Right lobe of liver (tissue), 6 donors: Measurements from ENCODE around the gene PRSS27. TPM values are rescaled to one million over a fixed set of nuclear protein-coding genes. Genes with fewer than 3 reads are reported as not detected.
A peak's percentile ranks its signal among the peaks of the same experiment; 100 is the strongest.

Source experiments
- ATAC-seq, 4 donors: fragments of 200-7000 bp; cut with Tn5 transposase; one replicate each; pipeline ENCODE4 v1.9.1; 2020; ENCODE audit warnings: mild to moderate bottlenecking in 4 of 4, moderate library complexity in 4 of 4
- DNase-seq, 3 donors: peaks; one replicate each; pipeline ENCODE4 v3.0.0-alpha.2; 2020
- H3K27ac ChIP-seq, 3 donors: fragments of 200-600 bp; one replicate each; pipeline ENCODE4 v1.8.0; 2022
- H3K27me3 ChIP-seq, 2 donors: fragments of 200-600 bp; one replicate each; pipeline ENCODE4 v1.8.0; 2022
- H3K36me3 ChIP-seq, 4 donors: fragments of 200-600 bp; sonication (generic) in 1 of 4; one replicate each; pipeline versions ENCODE4 v1.5.1 to v1.8.0; 2017 to 2022; ENCODE audit warnings: control low read depth in 1 of 4
- H3K4me1 ChIP-seq, 4 donors: fragments of 200-600 bp; sonication (generic) in 1 of 4; one replicate each; pipeline versions ENCODE4 v1.5.1 to v1.8.0; 2017 to 2022; ENCODE audit warnings: control low read depth in 1 of 4
- H3K4me3 ChIP-seq, 3 donors: fragments of 200-600 bp; one replicate each; pipeline ENCODE4 v1.8.0; 2022
- H3K9me3 ChIP-seq, 4 donors: fragments of 200-600 bp; sonication (generic) in 1 of 4; one replicate each; pipeline versions ENCODE4 v1.5.1 to v1.8.0; 2017 to 2022; ENCODE audit warnings: control low read depth in 1 of 4
- POLR2A ChIP-seq: fragments of 450-650 bp; IDR thresholded peaks from one replicate; pipeline ENCODE4 v1.6.1; 2017; ENCODE audit warnings: antibody characterized with exemption, mild to moderate bottlenecking
- WGBS: methylation state at CpG from one replicate; pipeline ENCODE4 v1.1.6; 2018; ENCODE audit warnings: low coverage, low lambda C conversion rate; ENCODE audit not compliant: insufficient coverage; ENCODE audit errors: missing lambda C conversion rate; 5-methylcytosine and 5-hydroxymethylcytosine counted together
- intact Hi-C, 2 donors: fragments of 100-400 bp; cut with DNase I; formaldehyde crosslinking; loops; one replicate each; pipeline versions ENCODE4 v1.11.2 to v1.14.1; 2022
- total RNA-seq, 6 experiments: library from RNA; depleted of rRNA in 2 of 6; stranded (reverse); fragments of >200 nt in 2 of 6; fragmentation: NEBNext Ultra II Directional in 3 of 6; extraction: Animal tissue kit (Norgen Biotek cat#: 25700) in 3 of 6; gene quantifications; one replicate each; pipeline versions ENCODE4 v1.1.0 to v1.2.4, GENCODE V29; 2016 to 2023
- TF ChIP-seq, protein P1 (sequence below), 4 donors: fragments of 200-600 bp in 3 of 4; fragments of 450-650 bp in 1 of 4; IDR thresholded peaks; one replicate each; pipeline versions ENCODE4 v1.5.1 to v1.8.0; 2016 to 2022; ENCODE audit warnings: antibody characterized with exemption in 4 of 4, mild to moderate bottlenecking in 2 of 4
- donor health status: DM: no; HTN: yes; CAD: no.
- donor health status: DM: no; HTN: no; CAD: no.
- donor health status: DM: no; HTN: no; CAD: no.
- donor health status: DM: no; HTN: yes; CAD: no.
- donor health status: DM: no; HTN: yes; CAD: no.

PRSS27 gene
- total RNA-seq, 6 experiments from 2014 or later, result 0.13 to 0.98 (median 0.49) TPM; not detected in 2

DNA sequence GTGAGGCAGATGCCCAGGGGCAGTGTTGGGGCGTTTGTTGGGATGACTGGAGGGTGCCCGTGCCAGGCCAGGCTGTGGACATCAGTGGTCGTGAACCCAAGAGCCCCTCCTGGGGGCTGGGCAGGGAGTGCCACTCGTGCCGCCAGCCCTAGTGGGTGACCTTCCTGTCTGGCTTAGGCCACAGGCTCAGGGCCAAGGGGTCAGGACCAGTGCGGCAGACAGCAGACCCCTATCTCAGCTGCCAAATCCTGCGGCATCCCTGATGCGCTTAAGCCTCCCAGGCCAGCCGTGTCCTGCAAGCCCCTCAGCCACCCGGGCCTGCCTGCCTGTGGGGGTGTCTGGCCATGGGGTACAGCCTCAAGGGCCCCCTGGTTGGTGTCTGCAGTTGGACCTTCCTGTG, 14.7 kb downstream of the PRSS27 start:
- H3K9me3 ChIP-seq, result no peaks in the 10 kb centered on the region
- intact Hi-C loops, result no loop called here
- ATAC-seq (no peak), DNase-seq (peak in 1 of 3 donors; percentile 13)
- H3K36me3 ChIP-seq, result peaks cover 0 to 33% (median 14%) of the 10 kb centered on the region in 4 donors
- no CpG with 5 or more reads among the region's 10 CpGs for WGBS
- no peaks in the 10 kb centered on the region for H3K27me3 ChIP-seq
- no peak overlapping the region for H3K4me3 ChIP-seq
- H3K27ac ChIP-seq, result no peak overlapping the region
- TF ChIP-seq, protein P1, sequence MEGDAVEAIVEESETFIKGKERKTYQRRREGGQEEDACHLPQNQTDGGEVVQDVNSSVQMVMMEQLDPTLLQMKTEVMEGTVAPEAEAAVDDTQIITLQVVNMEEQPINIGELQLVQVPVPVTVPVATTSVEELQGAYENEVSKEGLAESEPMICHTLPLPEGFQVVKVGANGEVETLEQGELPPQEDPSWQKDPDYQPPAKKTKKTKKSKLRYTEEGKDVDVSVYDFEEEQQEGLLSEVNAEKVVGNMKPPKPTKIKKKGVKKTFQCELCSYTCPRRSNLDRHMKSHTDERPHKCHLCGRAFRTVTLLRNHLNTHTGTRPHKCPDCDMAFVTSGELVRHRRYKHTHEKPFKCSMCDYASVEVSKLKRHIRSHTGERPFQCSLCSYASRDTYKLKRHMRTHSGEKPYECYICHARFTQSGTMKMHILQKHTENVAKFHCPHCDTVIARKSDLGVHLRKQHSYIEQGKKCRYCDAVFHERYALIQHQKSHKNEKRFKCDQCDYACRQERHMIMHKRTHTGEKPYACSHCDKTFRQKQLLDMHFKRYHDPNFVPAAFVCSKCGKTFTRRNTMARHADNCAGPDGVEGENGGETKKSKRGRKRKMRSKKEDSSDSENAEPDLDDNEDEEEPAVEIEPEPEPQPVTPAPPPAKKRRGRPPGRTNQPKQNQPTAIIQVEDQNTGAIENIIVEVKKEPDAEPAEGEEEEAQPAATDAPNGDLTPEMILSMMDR (IDR thresholded peaks at IDR 0.05), result no peak
- TF ChIP-seq POLR2A, result no peak
- H3K4me1 ChIP-seq, result peaks cover 0 to 15% (median 7%) of the 10 kb centered on the region in 4 donors

DNA sequence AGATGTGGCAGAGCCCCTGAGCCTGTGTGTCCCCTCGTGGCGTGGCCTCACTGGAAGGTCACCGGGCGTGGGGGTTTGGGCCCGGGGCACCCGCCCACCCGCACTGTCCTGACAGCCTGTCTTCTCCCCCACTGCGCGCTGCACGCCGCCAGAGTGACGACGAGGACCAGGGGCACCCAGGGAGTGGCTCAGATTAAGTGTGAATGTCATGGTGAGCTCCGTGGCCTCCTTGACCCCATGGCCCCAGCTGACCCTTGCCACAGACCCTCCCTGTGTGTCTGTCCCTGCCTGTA, 15.1 kb downstream of the PRSS27 start:
- WGBS, result no CpG with 5 or more reads among the region's 14 CpGs
- Histone ChIP-seq H3K4me3 (no peak overlapping the region), H3K27me3 (no peaks in the 10 kb centered on the region), H3K9me3 (no peaks in the 10 kb centered on the region), H3K36me3 (peaks cover 0 to 37% (median 15%) of the 10 kb centered on the region in 4 donors), H3K4me1 (peaks cover 0 to 15% (median 7%) of the 10 kb centered on the region in 4 donors), H3K27ac (no peak overlapping the region)
- DNase-seq, result peak in 1 of 3 donors; percentile 13
- intact Hi-C loops, result no loop called here
- TF ChIP-seq, protein P1 (IDR thresholded peaks at IDR 0.05), result no peak
- no peak for TF ChIP-seq POLR2A
- no peak for ATAC-seq

- peaks cover 0 to 43% (median 15%) of the 10 kb centered on the region in 4 donors for H3K36me3 ChIP-seq
- no peaks in the 10 kb centered on the region for H3K27me3 ChIP-seq
- H3K9me3 ChIP-seq, result no peaks in the 10 kb centered on the region
- ATAC-seq, result no peak
- H3K4me3 ChIP-seq, result no peak overlapping the region
- WGBS, result 100% methylated on average over 4 of the region's 33 CpGs
- peaks cover 0 to 15% (median 7%) of the 10 kb centered on the region in 4 donors for H3K4me1 ChIP-seq
- peak in 1 of 3 donors; percentile 15 for DNase-seq
- intact Hi-C loops, result no loop called here
- H3K27ac ChIP-seq, result no peak overlapping the region
- no peak for TF ChIP-seq POLR2A
- TF ChIP-seq, protein P1 (IDR thresholded peaks at IDR 0.05), result no peak
Observed at GRCh38 chr16:2704166-2704982, 15.7 kb downstream of the PRSS27 start.

DNA sequence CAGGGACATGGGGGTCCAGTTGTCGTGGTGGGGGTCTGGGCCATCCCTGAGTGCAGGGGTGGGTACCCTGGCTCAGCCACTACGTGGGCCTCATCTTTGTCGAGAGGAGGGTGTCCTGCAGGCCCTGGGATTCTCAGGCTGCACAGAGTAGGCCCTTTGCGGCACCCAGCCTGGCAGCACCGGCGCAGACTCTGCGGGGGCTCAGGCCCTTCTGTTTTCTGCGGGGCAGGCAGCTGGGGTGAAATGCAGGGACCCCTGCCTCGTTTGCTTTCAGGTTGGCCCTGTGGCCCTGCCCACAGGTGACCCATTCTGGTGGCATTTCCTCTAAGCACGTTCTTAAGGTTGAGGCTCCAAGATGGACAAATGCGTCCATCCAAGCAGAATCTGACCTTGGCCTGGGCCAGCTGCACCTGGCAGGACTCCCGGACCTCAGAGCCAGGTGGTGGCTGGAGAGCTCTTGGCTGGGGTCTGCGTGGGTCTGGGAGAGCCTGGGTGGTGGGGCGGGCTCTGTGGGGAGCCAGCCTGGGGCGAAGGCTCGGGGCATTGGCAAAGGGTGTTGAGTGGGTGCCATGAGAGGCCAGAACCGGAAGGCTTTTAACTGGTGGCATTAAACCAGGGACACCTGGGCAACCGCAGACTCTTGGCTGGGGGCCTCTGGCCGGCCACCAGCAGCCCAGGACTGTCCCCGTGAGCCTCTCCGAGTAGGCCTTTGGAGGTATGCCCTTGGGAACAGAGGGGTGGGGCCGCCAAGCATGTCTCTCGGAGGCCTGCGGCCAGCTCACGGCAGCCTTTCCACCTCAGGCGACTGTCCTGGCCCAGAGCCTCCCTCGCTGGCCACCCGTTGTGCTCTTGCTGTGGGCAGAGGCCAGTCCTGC, 16.9 kb downstream of the PRSS27 start:
- Histone ChIP-seq H3K4me1 (peaks cover 0 to 15% (median 7%) of the 10 kb centered on the region in 4 donors), H3K27ac (no peak overlapping the region), H3K4me3 (no peak overlapping the region), H3K27me3 (no peaks in the 10 kb centered on the region), H3K36me3 (peaks cover 0 to 41% (median 14%) of the 10 kb centered on the region in 4 donors), H3K9me3 (no peaks in the 10 kb centered on the region)
- peak; percentile 62 to 96 (median 94) for DNase-seq
- ATAC-seq, result peak; percentile 80 to 94 (median 87)
- intact Hi-C loops, result no loop called here
- TF ChIP-seq POLR2A, result no peak
- TF ChIP-seq, protein P1 (IDR thresholded peaks at IDR 0.05), result no peak
- 57% methylated on average over 1 of the region's 28 CpGs for WGBS
